ENCODE data around the gene XXYLT1. TPM values are rescaled to one million over a fixed set of nuclear protein-coding genes. Genes with fewer than 3 reads are reported as not detected.

XXYLT1 gene
- total and polyA plus RNA-seq, 2 of the 8 experiments (the other 6 are each of a cell fraction or from before 2014, with no cell fraction given): 18.9 to 23.8 TPM

- no peak overlapping the region for H3K4me2 ChIP-seq (ENCODE audit: insufficient read depth in 1 of 2, low read depth in 2 of 2, low read length in 2 of 2)
- TF ChIP-seq KDM1A (IDR thresholded peaks at IDR 0.05; ENCODE audit: borderline replicate concordance, low read length): no peak
- TF ChIP-seq SP4 (IDR thresholded peaks at IDR 0.05; ENCODE audit: low read length): no peak
- TF ChIP-seq JUN (IDR thresholded peaks at IDR 0.05; ENCODE audit: low read depth, low read length): no peak
- no peak for TF ChIP-seq SP2 (IDR thresholded peaks at IDR 0.05; ENCODE audit: low read length)
- TF ChIP-seq SRF (IDR thresholded peaks at IDR 0.05; ENCODE audit: low read depth, low read length): no peak
- no peak for TF ChIP-seq POLR2AphosphoS5 (IDR thresholded peaks at IDR 0.05; ENCODE audit: low read depth, low read length)
- TF ChIP-seq PHF8 (conservative IDR thresholded peaks at IDR 0.05; ENCODE audit: low read depth, low read length): no peak
- TF ChIP-seq ATF2 (IDR thresholded peaks at IDR 0.05; ENCODE audit: low read length): no peak
- no peak for TF ChIP-seq CEBPB (IDR thresholded peaks at IDR 0.05; ENCODE audit: low read depth, low read length)
- TF ChIP-seq EZH2 (IDR thresholded peaks at IDR 0.05; ENCODE audit: low read depth, low read length, severe bottlenecking): no peak
- TF ChIP-seq ATF3 (IDR thresholded peaks at IDR 0.05; ENCODE audit: insufficient read depth, low read depth, low read length): no peak
These were observed 76.3 kb downstream of the XXYLT1 start for GRCh38 chr3:195194559-195195206.

More at GRCh38 chr3:195194559-195195206, 76.3 kb downstream of the XXYLT1 start:
- H2BK120ac ChIP-seq (replicated peaks; ENCODE audit: low read depth, low read length): peak overlapping the region; percentile 87
- no peak overlapping the region for H3K14ac ChIP-seq (ENCODE audit: insufficient read length)
- H3K79me2 ChIP-seq (ENCODE audit: control insufficient read depth in 1 of 2, insufficient read depth in 2 of 2, low read length in 2 of 2): peaks cover 0 to 67% of the 10 kb centered on the region in 2 experiments; a peak in 3 of 4 replicates
- 83% methylated on average over 8 of the region's 8 CpGs; no CpG with 5 or more reads in 1 of the 2 experiments for WGBS, 2 experiments (ENCODE audit: extremely low coverage in 1 of 2, insufficient coverage in 1 of 2, insufficient read length in 1 of 2, insufficient replicate concordance in 2 of 2, low coverage in 1 of 2, low lambda C conversion rate in 2 of 2, missing lambda C conversion rate in 1 of 2)
- no peak overlapping the region for H4K8ac ChIP-seq (ENCODE audit: extremely low read depth, insufficient read depth, low read length)
- no peak overlapping the region for H3K23ac ChIP-seq (ENCODE audit: insufficient read length)
- ChIA-PET CTCF (ENCODE audit: partially characterized antibody) (interaction anchor here (1.3 to 2.2 kb wide), 6 partner anchors 10 to 43 kb away, joined by 3 to 7 read pairs (median 4); no protein-coding TSS in a partner anchor), POLR2A (ENCODE audit: partially characterized antibody) (interaction anchor here (0.8 to 3.1 kb wide), 3 partner anchors 13 to 21 kb away, joined by 3 to 9 read pairs (median 4); no protein-coding TSS in a partner anchor)
- FAIRE-seq (no peak), DNase-seq (ENCODE audit: low read depth in 1 of 2, low spot score in 2 of 2) (no peak)
- H4K5ac ChIP-seq (ENCODE audit: insufficient read length, low read depth, low read length): no peak overlapping the region
- H3K79me1 ChIP-seq (ENCODE audit: low read depth, low read length): peaks cover 4% of the 10 kb centered on the region
- no peak overlapping the region for H2BK15ac ChIP-seq (ENCODE audit: low read length)
- H3K18ac ChIP-seq (ENCODE audit: extremely low read depth, low read length): peak overlapping the region; percentile 27; the same call in 1 of the 2 replicates
- no peak overlapping the region for H2BK12ac ChIP-seq (ENCODE audit: low read depth, low read length)
- no peak overlapping the region for H2BK20ac ChIP-seq (ENCODE audit: low read length)
- no peak overlapping the region for H3K4ac ChIP-seq (replicated peaks; ENCODE audit: insufficient read length, low read depth, low read length)
- no peak overlapping the region for H3K9ac ChIP-seq (replicated peaks in 1 of 4; ENCODE audit: extremely low read depth in 1 of 4, low read depth in 3 of 4, low read length in 3 of 4)
- no peak overlapping the region for H3K56ac ChIP-seq (replicated peaks; ENCODE audit: insufficient read length, low read depth, low read length)
- H3K27me3 ChIP-seq (replicated peaks in 1 of 4; ENCODE audit: control insufficient read depth in 3 of 4, extremely low read depth in 1 of 4, insufficient read depth in 3 of 4, low read length in 3 of 4): no peaks in the 10 kb centered on the region
- no peak overlapping the region for H2AFZ ChIP-seq (ENCODE audit: low read length)
- H4K20me1 ChIP-seq (replicated peaks in 1 of 2; ENCODE audit: control insufficient read depth in 1 of 2, insufficient read depth in 2 of 2, low read length in 2 of 2): peaks cover 3 to 4% of the 10 kb centered on the region in 2 experiments
- H2BK5ac ChIP-seq (ENCODE audit: low read depth, low read length): no peak overlapping the region
- peaks cover 9 to 19% (median 10%) of the 10 kb centered on the region in 4 experiments for H3K4me1 ChIP-seq (replicated peaks in 1 of 4; ENCODE audit: control insufficient read depth in 3 of 4, insufficient read depth in 4 of 4, low read length in 3 of 4)
- H3K9me3 ChIP-seq (ENCODE audit: insufficient read depth in 2 of 2, low read depth in 1 of 2, low read length in 1 of 2): peaks cover 0 to 10% of the 10 kb centered on the region in 2 experiments; a peak in 2 of 4 replicates
- no peak overlapping the region for H3K4me3 ChIP-seq (ENCODE audit: extremely low read depth in 1 of 4, insufficient read depth in 2 of 4, low read depth in 3 of 4, low read length in 4 of 4)
- no peaks in the 10 kb centered on the region for H3K36me3 ChIP-seq (ENCODE audit: control insufficient read depth in 2 of 4, insufficient read depth in 4 of 4, low read length in 3 of 4)
- no peak overlapping the region for H3K27ac ChIP-seq (ENCODE audit: low read depth, low read length)
- H4K91ac ChIP-seq (replicated peaks; ENCODE audit: insufficient read length, low read length): no peak overlapping the region
- no peaks in the 10 kb centered on the region for H3K23me2 ChIP-seq (ENCODE audit: low read depth, low read length)
- H2AK5ac ChIP-seq (ENCODE audit: low read depth, low read length): 0 out of 2 replicates have a peak overlapping the region, but pooled peaks have one; percentile 2
